ENCODE data around the gene CGAS.
"Not testable (repeated sequence)": the region's sequence is repeated elsewhere in the genome, so short reads cannot be mapped to it uniquely, and the experiment has no call there.

CGAS gene

GRCh38 chr6:73452107-73452461 lies at the start of gene CGAS:
Gene CGAS (minus strand): TSS chr6:73452297. CDS start chr6:73452181, 116 bp downstream.
- peak; percentile 54 for DNase-seq (ENCODE audit: low read depth)

GRCh38 chr6:73497915-73498314 lies 45.8 kb upstream of the CGAS start:
- DNase-seq (ENCODE audit: low read depth), result no peak

GRCh38 chr6:73491377-73491776 lies 39.3 kb upstream of the CGAS start:
- DNase-seq (ENCODE audit: low read depth), result no peak

- DNase-seq (ENCODE audit: low read depth), result no peak
These were observed 35.4 kb upstream of the CGAS start for GRCh38 chr6:73487473-73487872.

GRCh38 chr6:73484438-73484837 lies 32.3 kb upstream of the CGAS start:
- DNase-seq (ENCODE audit: low read depth), result no peak

- DNase-seq (ENCODE audit: low read depth), result no peak
These were observed 29.9 kb upstream of the CGAS start for GRCh38 chr6:73481969-73482368.

GRCh38 chr6:73477407-73477806 lies 25.3 kb upstream of the CGAS start:
- DNase-seq (ENCODE audit: low read depth), result no peak

- no peak for DNase-seq (ENCODE audit: low read depth)
These were observed 24.6 kb upstream of the CGAS start for GRCh38 chr6:73476723-73477122.

- no peak for DNase-seq (ENCODE audit: low read depth)
These were observed 19.7 kb upstream of the CGAS start for GRCh38 chr6:73471686-73472290.

GRCh38 chr6:73461537-73462350 lies 9.6 kb upstream of the CGAS start, which contains the start of gene MTO1:
Gene MTO1 (plus strand): TSS chr6:73461737. CDS start chr6:73461855, 118 bp downstream.
- peak; percentile 70 for DNase-seq (ENCODE audit: low read depth)

GRCh38 chr6:73460056-73460455 lies 8.0 kb upstream of the CGAS start:
- no peak for DNase-seq (ENCODE audit: low read depth)

GRCh38 chr6:73459474-73459873 lies 7.4 kb upstream of the CGAS start:
- not testable (repeated sequence) for DNase-seq (ENCODE audit: low read depth)

- no peak for DNase-seq (ENCODE audit: low read depth)
These were observed 4.0 kb upstream of the CGAS start for GRCh38 chr6:73455865-73456629.

- peak; percentile 12 for DNase-seq (ENCODE audit: low read depth)
These were observed 632 bp downstream of the CGAS start for GRCh38 chr6:73451223-73452106.

GRCh38 chr6:73443555-73443954 lies 8.5 kb downstream of the CGAS start:
- no peak for DNase-seq (ENCODE audit: low read depth)

GRCh38 chr6:73435236-73435635 lies 16.9 kb downstream of the CGAS start:
- DNase-seq (ENCODE audit: low read depth), result no peak

GRCh38 chr6:73421534-73421933 lies 30.6 kb downstream of the CGAS start:
- no peak for DNase-seq (ENCODE audit: low read depth)

GRCh38 chr6:73418081-73418741 lies 33.9 kb downstream of the CGAS start:
- DNase-seq (ENCODE audit: low read depth), result no peak

- DNase-seq (ENCODE audit: low read depth), result no peak
These were observed 39.0 kb downstream of the CGAS start for GRCh38 chr6:73413102-73413501.

- DNase-seq (ENCODE audit: low read depth), result no peak
These were observed 42.7 kb downstream of the CGAS start for GRCh38 chr6:73409395-73409794.

- no peak for DNase-seq (ENCODE audit: low read depth)
These were observed 51.4 kb downstream of the CGAS start for GRCh38 chr6:73400656-73401055.

All from activated gamma-delta T cell treated with anti-CD3 and anti-CD28 coated beads, Interleukin-2, amount 50 U/mL, for 16 hours (primary cell).